SK-N-SH treated with all-trans-retinoic acid at 6 μM for 48 hours (cell line): ENCODE data around the gene CNGA4.

Experiments used
- OSR1 ChIP-seq: fragments of 250-450 bp; sonication (Bioruptor Pico); IDR thresholded peaks from 2 replicates; pipeline ENCODE4 v1.8.0; 2022; ENCODE audit warnings: moderate library complexity, mild to moderate bottlenecking, inconsistent platforms
- RARB ChIP-seq: fragments of 250-450 bp; sonication (Bioruptor Pico); IDR thresholded peaks from 2 replicates; pipeline ENCODE4 v1.8.0; 2021; ENCODE audit warnings: mild to moderate bottlenecking, moderate library complexity
- ZFP30 ChIP-seq: fragments of 450-650 bp; formaldehyde crosslinking; IDR thresholded peaks from 2 replicates; pipeline ENCODE4 v1.5.0; 2022; ENCODE audit warnings: mild to moderate bottlenecking, moderate library complexity
- ZNF70 ChIP-seq: fragments of 450-650 bp; formaldehyde crosslinking; IDR thresholded peaks from 2 replicates; pipeline ENCODE4 v1.5.0; 2020; ENCODE audit warnings: mild to moderate bottlenecking, moderate library complexity
- TF ChIP-seq, protein P1 (sequence below): fragments of 250-450 bp; sonication (Bioruptor Pico); IDR thresholded peaks from 2 replicates; pipeline ENCODE4 v1.8.0; 2020; ENCODE audit warnings: mild to moderate bottlenecking, moderate library complexity, borderline replicate concordance
- TF ChIP-seq, protein P2 (sequence below): fragments of 250-450 bp; sonication (Bioruptor Pico); IDR thresholded peaks from 2 replicates; pipeline ENCODE4 v1.5.1; 2020; ENCODE audit warnings: low read depth, mild to moderate bottlenecking, moderate library complexity
- TF ChIP-seq, protein P3 (sequence below): fragments of 250-450 bp; sonication (Bioruptor Pico); IDR thresholded peaks from 2 replicates; pipeline ENCODE4 v1.5.1; 2021; ENCODE audit warnings: mild to moderate bottlenecking, moderate library complexity

DNA sequence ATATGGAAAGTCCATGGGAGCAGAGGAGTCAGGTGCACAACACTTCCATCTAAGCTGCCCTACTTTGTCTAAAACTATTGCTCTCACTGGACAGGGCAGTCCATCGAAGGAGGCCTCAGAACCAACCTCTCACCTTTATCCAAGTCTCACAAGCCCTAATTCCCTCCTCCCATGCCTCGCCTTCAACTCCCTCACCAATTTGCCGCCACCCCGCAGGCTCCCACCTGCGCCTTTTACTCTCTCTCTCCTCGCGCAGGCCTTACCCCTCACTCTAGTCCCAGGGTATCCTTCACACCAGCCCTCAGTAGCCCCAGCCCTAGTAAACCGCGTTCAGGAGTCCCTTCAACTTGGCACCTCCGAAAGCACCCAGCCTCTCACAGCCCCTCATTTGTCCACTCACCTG, 4.9 kb upstream of the CNGA4 start:
- TF ChIP-seq ZFP30 (no peak), OSR1 (CRISPR knock-in tag) (no peak), ZNF70 (CRISPR knock-in tag) (no peak), RARB (CRISPR knock-in tag) (no peak)
- TF ChIP-seq, protein P1, sequence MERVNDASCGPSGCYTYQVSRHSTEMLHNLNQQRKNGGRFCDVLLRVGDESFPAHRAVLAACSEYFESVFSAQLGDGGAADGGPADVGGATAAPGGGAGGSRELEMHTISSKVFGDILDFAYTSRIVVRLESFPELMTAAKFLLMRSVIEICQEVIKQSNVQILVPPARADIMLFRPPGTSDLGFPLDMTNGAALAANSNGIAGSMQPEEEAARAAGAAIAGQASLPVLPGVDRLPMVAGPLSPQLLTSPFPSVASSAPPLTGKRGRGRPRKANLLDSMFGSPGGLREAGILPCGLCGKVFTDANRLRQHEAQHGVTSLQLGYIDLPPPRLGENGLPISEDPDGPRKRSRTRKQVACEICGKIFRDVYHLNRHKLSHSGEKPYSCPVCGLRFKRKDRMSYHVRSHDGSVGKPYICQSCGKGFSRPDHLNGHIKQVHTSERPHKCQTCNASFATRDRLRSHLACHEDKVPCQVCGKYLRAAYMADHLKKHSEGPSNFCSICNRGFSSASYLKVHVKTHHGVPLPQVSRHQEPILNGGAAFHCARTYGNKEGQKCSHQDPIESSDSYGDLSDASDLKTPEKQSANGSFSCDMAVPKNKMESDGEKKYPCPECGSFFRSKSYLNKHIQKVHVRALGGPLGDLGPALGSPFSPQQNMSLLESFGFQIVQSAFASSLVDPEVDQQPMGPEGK (CRISPR knock-in tag): no peak
- TF ChIP-seq, protein P2, sequence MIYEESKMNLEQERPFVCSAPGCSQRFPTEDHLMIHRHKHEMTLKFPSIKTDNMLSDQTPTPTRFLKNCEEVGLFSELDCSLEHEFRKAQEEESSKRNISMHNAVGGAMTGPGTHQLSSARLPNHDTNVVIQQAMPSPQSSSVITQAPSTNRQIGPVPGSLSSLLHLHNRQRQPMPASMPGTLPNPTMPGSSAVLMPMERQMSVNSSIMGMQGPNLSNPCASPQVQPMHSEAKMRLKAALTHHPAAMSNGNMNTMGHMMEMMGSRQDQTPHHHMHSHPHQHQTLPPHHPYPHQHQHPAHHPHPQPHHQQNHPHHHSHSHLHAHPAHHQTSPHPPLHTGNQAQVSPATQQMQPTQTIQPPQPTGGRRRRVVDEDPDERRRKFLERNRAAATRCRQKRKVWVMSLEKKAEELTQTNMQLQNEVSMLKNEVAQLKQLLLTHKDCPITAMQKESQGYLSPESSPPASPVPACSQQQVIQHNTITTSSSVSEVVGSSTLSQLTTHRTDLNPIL: no peak
- TF ChIP-seq, protein P3, sequence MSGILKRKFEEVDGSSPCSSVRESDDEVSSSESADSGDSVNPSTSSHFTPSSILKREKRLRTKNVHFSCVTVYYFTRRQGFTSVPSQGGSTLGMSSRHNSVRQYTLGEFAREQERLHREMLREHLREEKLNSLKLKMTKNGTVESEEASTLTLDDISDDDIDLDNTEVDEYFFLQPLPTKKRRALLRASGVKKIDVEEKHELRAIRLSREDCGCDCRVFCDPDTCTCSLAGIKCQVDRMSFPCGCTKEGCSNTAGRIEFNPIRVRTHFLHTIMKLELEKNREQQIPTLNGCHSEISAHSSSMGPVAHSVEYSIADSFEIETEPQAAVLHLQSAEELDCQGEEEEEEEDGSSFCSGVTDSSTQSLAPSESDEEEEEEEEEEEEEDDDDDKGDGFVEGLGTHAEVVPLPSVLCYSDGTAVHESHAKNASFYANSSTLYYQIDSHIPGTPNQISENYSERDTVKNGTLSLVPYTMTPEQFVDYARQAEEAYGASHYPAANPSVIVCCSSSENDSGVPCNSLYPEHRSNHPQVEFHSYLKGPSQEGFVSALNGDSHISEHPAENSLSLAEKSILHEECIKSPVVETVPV: no peak
